Stimulated activated CD8-positive, alpha-beta memory T cell treated with anti-CD3 and anti-CD28 coated beads, Interleukin-12 subunit alpha, Interleukin-12 subunit beta, amount 100 ng/mL, for 24 hours (primary cell): ENCODE measurements around the gene KRTAP5-1.

ENCODE experiments used
- DNase-seq: peaks from one replicate; pipeline ENCODE4 v3.0.0-alpha.2; 2020; ENCODE audit errors: extremely low read depth

KRTAP5-1 gene

GRCh38 chr11:1572197-1573076, 12.6 kb downstream of the KRTAP5-1 start, which contains the start of gene DUSP8:
DUSP8 (minus strand) TSS chr11:1572271; CDS start chr11:1565826, 6,445 bp downstream.
- peak; percentile 83 for DNase-seq

GRCh38 chr11:1571760-1572196, 13.3 kb downstream of the KRTAP5-1 start:
- DNase-seq: no peak

GRCh38 chr11:1570896-1571759, 14.0 kb downstream of the KRTAP5-1 start:
- no peak for DNase-seq

GRCh38 chr11:1570531-1570895, 14.6 kb downstream of the KRTAP5-1 start:
- no peak for DNase-seq

- DNase-seq: no peak
These were observed 15.1 kb downstream of the KRTAP5-1 start for GRCh38 chr11:1570001-1570453.

- no peak for DNase-seq
These were observed 15.8 kb downstream of the KRTAP5-1 start for GRCh38 chr11:1569251-1569780.

GRCh38 chr11:1568441-1568911, 16.6 kb downstream of the KRTAP5-1 start:
- no peak for DNase-seq

GRCh38 chr11:1567721-1568100, 17.4 kb downstream of the KRTAP5-1 start:
- DNase-seq: no peak

- DNase-seq: no peak
These were observed 17.9 kb downstream of the KRTAP5-1 start for GRCh38 chr11:1567052-1567720.

- DNase-seq: no peak
These were observed 18.6 kb downstream of the KRTAP5-1 start for GRCh38 chr11:1566381-1567051.

- no peak for DNase-seq
These were observed 19.2 kb downstream of the KRTAP5-1 start for GRCh38 chr11:1565904-1566247.

- no peak for DNase-seq
These were observed 19.7 kb downstream of the KRTAP5-1 start for GRCh38 chr11:1565173-1565903.

- no peak for DNase-seq
These were observed 20.4 kb downstream of the KRTAP5-1 start for GRCh38 chr11:1564535-1565172.

GRCh38 chr11:1563697-1564534, 21.2 kb downstream of the KRTAP5-1 start:
- no peak for DNase-seq

- no peak for DNase-seq
These were observed 21.9 kb downstream of the KRTAP5-1 start for GRCh38 chr11:1563149-1563638.

GRCh38 chr11:1562469-1563148, 22.5 kb downstream of the KRTAP5-1 start:
- no peak for DNase-seq

GRCh38 chr11:1561955-1562354, 23.1 kb downstream of the KRTAP5-1 start:
- DNase-seq: no peak

- no peak for DNase-seq
These were observed 23.8 kb downstream of the KRTAP5-1 start for GRCh38 chr11:1561266-1561665.
